22Rv1 (cell line): ENCODE results near the gene THSD4.

Source experiments
- H3K27ac ChIP-seq: fragments of 450-650 bp; 2 replicates; pipeline ENCODE4 v1.5.1; 2017
- CTCF ChIP-seq: fragments of 450-650 bp; IDR thresholded peaks from 2 replicates; pipeline ENCODE4 v1.5.1; 2017; ENCODE audit warnings: mild to moderate bottlenecking
- ZFX ChIP-seq: fragments of 450-650 bp; IDR thresholded peaks from 2 replicates; pipeline ENCODE4 v1.6.1; 2017; ENCODE audit warnings: antibody characterized with exemption, borderline replicate concordance

THSD4 gene

GRCh38 chr15:71747128-71748083, 632.1 kb downstream of the THSD4 start:
- peak overlapping the region; percentile 83 for H3K27ac ChIP-seq
- no peak for TF ChIP-seq ZFX
- TF ChIP-seq CTCF: no peak

- TF ChIP-seq CTCF (no peak), ZFX (no peak)
- peak overlapping the region; percentile 83 for H3K27ac ChIP-seq
Observed at GRCh38 chr15:71748293-71748718, 633.0 kb downstream of the THSD4 start.

- TF ChIP-seq ZFX: no peak
- no peak overlapping the region for H3K27ac ChIP-seq
Observed at GRCh38 chr15:71749500-71749899, 634.2 kb downstream of the THSD4 start.

GRCh38 chr15:71752128-71752527, 636.9 kb downstream of the THSD4 start:
- H3K27ac ChIP-seq: no peak overlapping the region
- no peak for TF ChIP-seq CTCF
- TF ChIP-seq ZFX: no peak

GRCh38 chr15:71752604-71753289, 637.5 kb downstream of the THSD4 start:
- TF ChIP-seq CTCF (peak; percentile 56), ZFX (no peak)

GRCh38 chr15:71753346-71753745, 638.1 kb downstream of the THSD4 start:
- TF ChIP-seq ZFX (no peak), CTCF (no peak)
- no peak overlapping the region for H3K27ac ChIP-seq

More at GRCh38 chr15:71752604-71753289, 637.5 kb downstream of the THSD4 start:
- H3K27ac ChIP-seq: no peak overlapping the region

- no peak for TF ChIP-seq ZFX
- no peak for TF ChIP-seq CTCF
- no peak overlapping the region for H3K27ac ChIP-seq
Observed at GRCh38 chr15:71754660-71755059, 639.4 kb downstream of the THSD4 start.
